AG10803 (cell line): Measurements from ENCODE around the gene OSBPL8.

ENCODE experiments used
- DNase-seq: peaks from one replicate; pipeline ENCODE4 v3.0.0; 2010; ENCODE audit warnings: low read depth
- H3K4me3 ChIP-seq: 2 replicates; pipeline ENCODE4 v1.5.1; 2011; ENCODE audit warnings: mild to moderate bottlenecking, low read length, control low read depth
- CTCF ChIP-seq: conservative IDR thresholded peaks from 2 replicates; pipeline ENCODE4 v1.5.1; 2011; ENCODE audit warnings: mild to moderate bottlenecking, low read length, control low read depth, inconsistent platforms

Gene OSBPL8

GRCh38 chr12:76303365-76303764 lies 256.2 kb downstream of the OSBPL8 start:
- no peak overlapping the region for H3K4me3 ChIP-seq
- no peak for TF ChIP-seq CTCF
- DNase-seq = no peak
